ENCODE measurements around the gene ERN1.

DNA sequence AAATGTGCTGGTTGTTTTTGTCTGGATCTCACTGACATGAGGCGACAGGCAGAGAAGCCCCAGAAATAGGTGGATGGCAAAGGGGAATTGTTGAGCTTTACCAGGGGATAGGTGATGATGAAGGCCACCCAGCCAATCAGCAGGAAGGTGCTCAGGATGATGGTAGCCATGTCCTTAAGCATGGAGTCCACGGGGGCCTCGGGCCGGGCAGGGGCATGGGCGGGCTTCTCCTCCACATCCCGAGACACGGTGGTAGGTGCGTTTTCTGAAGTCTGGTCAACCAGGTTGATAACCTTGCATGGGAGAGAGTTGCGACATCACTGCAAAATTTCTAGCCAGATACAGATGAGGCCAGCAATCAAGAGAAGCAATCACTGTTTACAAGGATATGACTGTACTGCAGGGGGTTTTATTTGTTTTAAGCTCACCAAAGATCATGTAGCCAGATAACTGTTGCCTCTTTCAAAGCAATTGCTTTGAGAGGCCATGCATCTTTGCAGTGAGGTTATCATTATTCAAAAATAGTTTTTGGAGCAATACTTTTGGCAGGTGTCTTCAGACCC, 72.2 kb downstream of the ERN1 start:
- TF ChIP-seq, protein P1, sequence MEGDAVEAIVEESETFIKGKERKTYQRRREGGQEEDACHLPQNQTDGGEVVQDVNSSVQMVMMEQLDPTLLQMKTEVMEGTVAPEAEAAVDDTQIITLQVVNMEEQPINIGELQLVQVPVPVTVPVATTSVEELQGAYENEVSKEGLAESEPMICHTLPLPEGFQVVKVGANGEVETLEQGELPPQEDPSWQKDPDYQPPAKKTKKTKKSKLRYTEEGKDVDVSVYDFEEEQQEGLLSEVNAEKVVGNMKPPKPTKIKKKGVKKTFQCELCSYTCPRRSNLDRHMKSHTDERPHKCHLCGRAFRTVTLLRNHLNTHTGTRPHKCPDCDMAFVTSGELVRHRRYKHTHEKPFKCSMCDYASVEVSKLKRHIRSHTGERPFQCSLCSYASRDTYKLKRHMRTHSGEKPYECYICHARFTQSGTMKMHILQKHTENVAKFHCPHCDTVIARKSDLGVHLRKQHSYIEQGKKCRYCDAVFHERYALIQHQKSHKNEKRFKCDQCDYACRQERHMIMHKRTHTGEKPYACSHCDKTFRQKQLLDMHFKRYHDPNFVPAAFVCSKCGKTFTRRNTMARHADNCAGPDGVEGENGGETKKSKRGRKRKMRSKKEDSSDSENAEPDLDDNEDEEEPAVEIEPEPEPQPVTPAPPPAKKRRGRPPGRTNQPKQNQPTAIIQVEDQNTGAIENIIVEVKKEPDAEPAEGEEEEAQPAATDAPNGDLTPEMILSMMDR (IDR thresholded peaks at IDR 0.05; ENCODE audit: poor library complexity, severe bottlenecking), result no peak
- no peak for TF ChIP-seq EP300 (conservative IDR thresholded peaks at IDR 0.05; ENCODE audit: poor library complexity, severe bottlenecking)

Data from neural cell (in vitro differentiated cells).